Loucy (cell line): ENCODE data around the gene AMBRA1.
A peak's percentile ranks its signal among the peaks of the same experiment; 100 is the strongest.

ENCODE experiments used
- H2AFZ ChIP-seq: fragments of 200-600 bp; sonication (generic); 2 replicates; pipeline ENCODE4 v1.6.0; 2016; ENCODE audit warnings: antibody characterized with exemption, mild to moderate bottlenecking, low read length, moderate library complexity
- H3F3A ChIP-seq: fragments of 200-600 bp; 2 replicates; pipeline ENCODE4 v1.6.0; 2016; ENCODE audit warnings: antibody characterized with exemption, low read depth, mild to moderate bottlenecking
- H3K27me3 ChIP-seq: fragments of 200-600 bp; sonication (generic); 2 replicates; pipeline ENCODE4 v1.6.1; 2014; ENCODE audit warnings: low read length, mild to moderate bottlenecking; ENCODE audit not compliant: insufficient read depth, poor library complexity, severe bottlenecking
- H3K36me3 ChIP-seq: fragments of 200-600 bp; sonication (generic); 2 replicates; pipeline ENCODE4 v1.6.1; 2016; ENCODE audit warnings: low read length; ENCODE audit not compliant: insufficient read depth
- H3K4me1 ChIP-seq: fragments of 200-600 bp; sonication (generic); 2 replicates; pipeline ENCODE4 v1.5.1; 2014; ENCODE audit warnings: low read length, mild to moderate bottlenecking; ENCODE audit not compliant: insufficient read depth, poor library complexity, severe bottlenecking
- H3K4me2 ChIP-seq: fragments of 200-600 bp; sonication (generic); 2 replicates; pipeline ENCODE4 v1.6.0; 2014; ENCODE audit warnings: antibody characterized with exemption, low read length, low read depth, mild to moderate bottlenecking; ENCODE audit not compliant: poor library complexity, severe bottlenecking
- H3K4me3 ChIP-seq: fragments of 200-600 bp; sonication (generic); 2 replicates; pipeline ENCODE4 v1.5.1; 2014; ENCODE audit warnings: low read length, mild to moderate bottlenecking, mixed read lengths; ENCODE audit not compliant: poor library complexity, severe bottlenecking
- H3K79me2 ChIP-seq: fragments of 200-600 bp; sonication (generic); 2 replicates; pipeline ENCODE4 v1.6.1; 2014; ENCODE audit warnings: low read length; ENCODE audit not compliant: insufficient read depth
- H3K9ac ChIP-seq: fragments of 200-600 bp; sonication (generic); 2 replicates; pipeline ENCODE4 v1.6.0; 2014; ENCODE audit warnings: mild to moderate bottlenecking, low read depth, low read length, moderate library complexity; ENCODE audit not compliant: poor library complexity, severe bottlenecking
- H3K9me2 ChIP-seq: fragments of 200-600 bp; sonication (generic); replicated peaks from 2 replicates; pipeline ENCODE4 v1.6.1; 2016; ENCODE audit warnings: low read depth, low read length, mixed read lengths
- H3K9me3 ChIP-seq: fragments of 200-600 bp; sonication (generic); 2 replicates; pipeline ENCODE4 v1.6.1; 2014; ENCODE audit warnings: mild to moderate bottlenecking, antibody characterized with exemption, low read length, low read depth; ENCODE audit not compliant: insufficient read depth
- H4K20me1 ChIP-seq: fragments of 200-600 bp; sonication (generic); 2 replicates; pipeline ENCODE4 v1.6.0; 2014; ENCODE audit warnings: antibody characterized with exemption, low read length, mild to moderate bottlenecking; ENCODE audit not compliant: insufficient read depth, poor library complexity, severe bottlenecking
- EZH2phosphoT487 ChIP-seq: fragments of 200-600 bp; IDR thresholded peaks from 2 replicates; pipeline ENCODE4 v1.6.1; 2018; ENCODE audit warnings: antibody characterized with exemption, mild to moderate bottlenecking, moderate library complexity, borderline replicate concordance
- TF ChIP-seq, protein P1 (sequence below): fragments of 200-600 bp; sonication (generic); conservative IDR thresholded peaks from 2 replicates; pipeline ENCODE4 v1.5.1; 2014; ENCODE audit warnings: mild to moderate bottlenecking, antibody characterized with exemption, low read length

The AMBRA1 gene

GRCh38 chr11:46628961-46629360 is 35.1 kb upstream of the AMBRA1 start:
- Histone ChIP-seq H3K4me2 (no peak overlapping the region), H3K9me3 (no peaks in the 10 kb centered on the region), H3K36me3 (peaks cover 18% of the 10 kb centered on the region; the same call in 1 of the 2 replicates), H3K4me3 (no peak overlapping the region), H4K20me1 (no peaks in the 10 kb centered on the region), H3K27me3 (no peaks in the 10 kb centered on the region), H3K79me2 (peaks cover 19% of the 10 kb centered on the region; the same call in 1 of the 2 replicates), H3F3A (no peaks in the 10 kb centered on the region), H3K9ac (no peak overlapping the region), H2AFZ (no peak overlapping the region), H3K4me1 (no peaks in the 10 kb centered on the region), H3K9me2 (no peaks in the 10 kb centered on the region)
- TF ChIP-seq, protein P1, sequence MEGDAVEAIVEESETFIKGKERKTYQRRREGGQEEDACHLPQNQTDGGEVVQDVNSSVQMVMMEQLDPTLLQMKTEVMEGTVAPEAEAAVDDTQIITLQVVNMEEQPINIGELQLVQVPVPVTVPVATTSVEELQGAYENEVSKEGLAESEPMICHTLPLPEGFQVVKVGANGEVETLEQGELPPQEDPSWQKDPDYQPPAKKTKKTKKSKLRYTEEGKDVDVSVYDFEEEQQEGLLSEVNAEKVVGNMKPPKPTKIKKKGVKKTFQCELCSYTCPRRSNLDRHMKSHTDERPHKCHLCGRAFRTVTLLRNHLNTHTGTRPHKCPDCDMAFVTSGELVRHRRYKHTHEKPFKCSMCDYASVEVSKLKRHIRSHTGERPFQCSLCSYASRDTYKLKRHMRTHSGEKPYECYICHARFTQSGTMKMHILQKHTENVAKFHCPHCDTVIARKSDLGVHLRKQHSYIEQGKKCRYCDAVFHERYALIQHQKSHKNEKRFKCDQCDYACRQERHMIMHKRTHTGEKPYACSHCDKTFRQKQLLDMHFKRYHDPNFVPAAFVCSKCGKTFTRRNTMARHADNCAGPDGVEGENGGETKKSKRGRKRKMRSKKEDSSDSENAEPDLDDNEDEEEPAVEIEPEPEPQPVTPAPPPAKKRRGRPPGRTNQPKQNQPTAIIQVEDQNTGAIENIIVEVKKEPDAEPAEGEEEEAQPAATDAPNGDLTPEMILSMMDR: no peak
- no peak for TF ChIP-seq EZH2phosphoT487

GRCh38 chr11:46625406-46625805 is 31.6 kb upstream of the AMBRA1 start:
- peaks cover 13% of the 10 kb centered on the region; the same call in 1 of the 2 replicates for H3K36me3 ChIP-seq
- no peak overlapping the region for H3K9ac ChIP-seq
- no peaks in the 10 kb centered on the region for H4K20me1 ChIP-seq
- no peaks in the 10 kb centered on the region for H3K4me1 ChIP-seq
- no peaks in the 10 kb centered on the region for H3K27me3 ChIP-seq
- peaks cover 43% of the 10 kb centered on the region for H3K79me2 ChIP-seq
- no peak overlapping the region for H3K4me3 ChIP-seq
- H3F3A ChIP-seq: no peaks in the 10 kb centered on the region
- H3K9me2 ChIP-seq: no peaks in the 10 kb centered on the region
- no peaks in the 10 kb centered on the region for H3K9me3 ChIP-seq
- TF ChIP-seq EZH2phosphoT487: no peak
- TF ChIP-seq, protein P1: no peak
- no peak overlapping the region for H3K4me2 ChIP-seq
- no peak overlapping the region for H2AFZ ChIP-seq

DNA sequence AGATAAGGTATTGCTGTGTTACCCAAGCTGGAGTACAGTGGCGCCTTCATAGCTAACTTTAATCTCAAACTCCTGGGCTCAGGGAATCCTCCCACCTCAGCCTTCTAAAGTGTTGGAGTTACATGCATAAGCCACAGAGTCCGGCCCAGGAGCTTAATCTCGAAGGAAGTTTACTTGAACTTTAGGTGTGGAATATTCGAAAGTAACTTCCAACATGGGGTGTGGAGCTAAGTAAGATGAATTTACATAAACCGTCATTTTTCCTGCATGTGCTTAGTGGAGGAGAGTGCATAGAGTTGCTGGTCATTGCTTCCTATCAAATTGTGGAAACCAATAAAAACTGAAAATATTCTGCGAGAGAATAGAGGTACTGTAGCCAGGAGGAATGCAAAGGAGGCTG is 25.0 kb upstream of the AMBRA1 start:
- Histone ChIP-seq H2AFZ (no peak overlapping the region), H3K9ac (peak overlapping the region; percentile 73), H3K9me2 (no peaks in the 10 kb centered on the region), H3K79me2 (peaks cover 59% of the 10 kb centered on the region), H3K4me1 (peaks cover 18% of the 10 kb centered on the region), H3K4me2 (peak overlapping the region; percentile 97), H3K36me3 (no peaks in the 10 kb centered on the region; the same call in 1 of the 2 replicates), H3K27me3 (no peaks in the 10 kb centered on the region), H4K20me1 (peaks cover 14% of the 10 kb centered on the region), H3K9me3 (no peaks in the 10 kb centered on the region), H3F3A (no peaks in the 10 kb centered on the region), H3K4me3 (peak overlapping the region; percentile 84)
- TF ChIP-seq, protein P1: no peak
- no peak for TF ChIP-seq EZH2phosphoT487
